ENCODE results near the gene SLC38A11. TPM values are rescaled to one million over a fixed set of nuclear protein-coding genes. Genes with fewer than 3 reads are reported as not detected.

SLC38A11 gene
- total RNA-seq, 1 experiment from 2014 or later: not detected

DNA sequence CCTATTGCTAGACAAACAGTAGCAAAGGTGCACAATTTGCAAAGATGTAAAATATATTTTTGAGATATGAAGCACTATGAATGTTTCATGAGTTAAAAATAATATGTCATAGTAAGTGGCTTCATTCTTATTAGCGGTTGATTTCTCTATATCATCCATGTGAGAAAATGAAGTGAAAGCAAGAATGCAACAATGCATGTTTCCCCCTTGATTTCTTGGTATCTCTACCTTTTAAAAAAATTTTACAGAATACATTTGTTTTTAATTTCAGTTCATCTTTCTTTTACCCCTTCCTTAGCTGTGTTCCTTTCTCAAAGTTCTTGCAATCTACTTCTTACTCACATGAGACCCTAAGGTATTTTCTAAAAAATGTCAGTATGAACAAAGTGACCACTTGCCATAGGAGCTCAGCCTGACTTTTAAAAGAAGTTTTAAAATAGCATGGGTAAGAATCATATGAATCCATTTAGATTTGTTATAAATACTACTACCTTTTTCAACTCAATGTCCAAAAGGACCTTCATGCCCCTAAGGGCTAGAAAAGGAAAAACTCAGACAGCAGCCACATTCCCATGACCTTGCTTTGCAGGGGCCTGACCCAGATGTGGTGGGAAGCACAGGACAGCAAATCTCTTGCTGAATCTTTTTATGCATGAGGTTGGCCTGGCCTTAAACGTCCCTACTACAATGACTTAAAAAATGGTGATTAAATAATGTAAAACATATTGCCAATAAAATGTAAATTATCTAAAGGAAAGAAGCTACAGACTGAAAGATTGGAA lies 14.8 kb upstream of the SLC38A11 start:
- H3K9me3 ChIP-seq (ENCODE audit: low read depth, low read length, poor library complexity, severe bottlenecking): no peaks in the 10 kb centered on the region
- no TSS peak for BruUV-seq (replicated peaks)
- peaks cover 17% of the 10 kb centered on the region for H3K4me1 ChIP-seq (ENCODE audit: insufficient read depth, low read length, poor library complexity, severe bottlenecking)
- H3K36me3 ChIP-seq (ENCODE audit: insufficient read depth, low read length, poor library complexity, severe bottlenecking): no peaks in the 10 kb centered on the region
- TF ChIP-seq, protein P1, sequence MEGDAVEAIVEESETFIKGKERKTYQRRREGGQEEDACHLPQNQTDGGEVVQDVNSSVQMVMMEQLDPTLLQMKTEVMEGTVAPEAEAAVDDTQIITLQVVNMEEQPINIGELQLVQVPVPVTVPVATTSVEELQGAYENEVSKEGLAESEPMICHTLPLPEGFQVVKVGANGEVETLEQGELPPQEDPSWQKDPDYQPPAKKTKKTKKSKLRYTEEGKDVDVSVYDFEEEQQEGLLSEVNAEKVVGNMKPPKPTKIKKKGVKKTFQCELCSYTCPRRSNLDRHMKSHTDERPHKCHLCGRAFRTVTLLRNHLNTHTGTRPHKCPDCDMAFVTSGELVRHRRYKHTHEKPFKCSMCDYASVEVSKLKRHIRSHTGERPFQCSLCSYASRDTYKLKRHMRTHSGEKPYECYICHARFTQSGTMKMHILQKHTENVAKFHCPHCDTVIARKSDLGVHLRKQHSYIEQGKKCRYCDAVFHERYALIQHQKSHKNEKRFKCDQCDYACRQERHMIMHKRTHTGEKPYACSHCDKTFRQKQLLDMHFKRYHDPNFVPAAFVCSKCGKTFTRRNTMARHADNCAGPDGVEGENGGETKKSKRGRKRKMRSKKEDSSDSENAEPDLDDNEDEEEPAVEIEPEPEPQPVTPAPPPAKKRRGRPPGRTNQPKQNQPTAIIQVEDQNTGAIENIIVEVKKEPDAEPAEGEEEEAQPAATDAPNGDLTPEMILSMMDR (conservative IDR thresholded peaks at IDR 0.05; ENCODE audit: low read depth, low read length): no peak
- TF ChIP-seq EZH2 (IDR thresholded peaks at IDR 0.05; ENCODE audit: borderline replicate concordance, low read depth, low read length, poor library complexity, severe bottlenecking): no peak
- CTCF ChIA-PET: no interaction called here
- no peak overlapping the region for H3K27ac ChIP-seq (ENCODE audit: low read depth, low read length, poor library complexity, severe bottlenecking)
- intact Hi-C loops (cut with micrococcal nuclease; ENCODE audit: unreplicated experiment): no loop called here
- POLR2A ChIA-PET (ENCODE audit: low non-redundant PET): no interaction called here
- no peak overlapping the region for H3K4me3 ChIP-seq (ENCODE audit: low read depth, low read length, poor library complexity, severe bottlenecking)
- no peaks in the 10 kb centered on the region for H3K27me3 ChIP-seq (replicated peaks; ENCODE audit: insufficient read depth, low read depth, low read length, poor library complexity)
- no peak for DNase-seq (ENCODE audit: low spot score)

DNA sequence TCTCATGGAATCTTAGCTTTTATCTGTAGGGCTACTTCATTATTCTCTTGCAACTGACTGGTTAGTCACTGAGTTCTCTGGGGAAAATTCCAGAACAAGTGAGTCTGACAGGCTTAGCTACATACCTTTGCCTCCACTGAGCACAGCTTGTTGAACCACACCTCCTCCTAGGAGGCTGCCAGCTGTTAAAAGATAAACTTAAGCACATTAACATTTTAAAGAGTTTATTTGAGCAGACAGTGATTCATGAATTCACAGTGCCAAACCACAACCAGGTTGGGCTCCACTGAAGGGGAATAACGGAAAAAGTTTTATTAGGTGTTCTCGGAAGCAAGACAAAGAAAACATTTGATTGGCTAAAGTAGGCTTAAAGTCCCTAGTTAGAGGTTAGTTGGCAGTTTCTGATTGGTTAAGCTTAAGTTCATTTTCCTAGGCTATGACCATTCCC lies 12.5 kb upstream of the SLC38A11 start:
- H3K27ac ChIP-seq (ENCODE audit: low read depth, low read length, poor library complexity, severe bottlenecking): no peak overlapping the region

DNA sequence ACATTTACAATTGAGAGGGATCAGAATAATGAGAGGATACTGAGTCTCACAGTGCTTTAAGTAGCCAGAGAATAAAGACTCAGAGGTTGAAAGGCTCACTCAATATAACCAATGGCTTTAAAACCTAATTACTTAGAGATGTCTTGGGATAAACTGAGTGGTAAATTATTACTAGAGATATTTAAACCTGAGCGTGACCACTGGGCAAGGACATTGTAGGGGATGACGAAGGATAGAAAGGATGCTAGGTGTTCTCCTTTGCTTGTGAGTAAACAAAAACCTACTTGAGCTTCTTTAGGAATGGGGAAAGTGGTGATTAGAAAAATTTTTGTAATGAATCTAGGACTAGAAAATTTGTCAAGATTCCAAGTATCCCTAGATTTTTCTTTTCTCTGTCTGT lies 12.0 kb upstream of the SLC38A11 start:
- CTCF ChIA-PET: no interaction called here

More for the DNA sequence above, 12.5 kb upstream of the SLC38A11 start:
- POLR2A ChIA-PET (ENCODE audit: low non-redundant PET): no interaction called here
- no peak for DNase-seq (ENCODE audit: low spot score)
- BruUV-seq (replicated peaks): no TSS peak
- H3K4me1 ChIP-seq (ENCODE audit: insufficient read depth, low read length, poor library complexity, severe bottlenecking): no peaks in the 10 kb centered on the region
- no peaks in the 10 kb centered on the region for H3K9me3 ChIP-seq (ENCODE audit: low read depth, low read length, poor library complexity, severe bottlenecking)
- no peaks in the 10 kb centered on the region for H3K36me3 ChIP-seq (ENCODE audit: insufficient read depth, low read length, poor library complexity, severe bottlenecking)
- TF ChIP-seq, protein P1 (conservative IDR thresholded peaks at IDR 0.05; ENCODE audit: low read depth, low read length): no peak
- no peak for TF ChIP-seq EZH2 (IDR thresholded peaks at IDR 0.05; ENCODE audit: borderline replicate concordance, low read depth, low read length, poor library complexity, severe bottlenecking)
- no peaks in the 10 kb centered on the region for H3K27me3 ChIP-seq (replicated peaks; ENCODE audit: insufficient read depth, low read depth, low read length, poor library complexity)
- intact Hi-C loops (cut with micrococcal nuclease; ENCODE audit: unreplicated experiment): no loop called here
- CTCF ChIA-PET: no interaction called here
- H3K4me3 ChIP-seq (ENCODE audit: low read depth, low read length, poor library complexity, severe bottlenecking): no peak overlapping the region

More for the DNA sequence above, 12.0 kb upstream of the SLC38A11 start:
- intact Hi-C loops (cut with micrococcal nuclease; ENCODE audit: unreplicated experiment): no loop called here
- DNase-seq (ENCODE audit: low spot score): no peak
- Histone ChIP-seq H3K9me3 (ENCODE audit: low read depth, low read length, poor library complexity, severe bottlenecking) (no peaks in the 10 kb centered on the region), H3K36me3 (ENCODE audit: insufficient read depth, low read length, poor library complexity, severe bottlenecking) (no peaks in the 10 kb centered on the region), H3K27ac (ENCODE audit: low read depth, low read length, poor library complexity, severe bottlenecking) (no peak overlapping the region), H3K4me1 (ENCODE audit: insufficient read depth, low read length, poor library complexity, severe bottlenecking) (no peaks in the 10 kb centered on the region), H3K27me3 (replicated peaks; ENCODE audit: insufficient read depth, low read depth, low read length, poor library complexity) (no peaks in the 10 kb centered on the region), H3K4me3 (ENCODE audit: low read depth, low read length, poor library complexity, severe bottlenecking) (no peak overlapping the region)
- no peak for TF ChIP-seq EZH2 (IDR thresholded peaks at IDR 0.05; ENCODE audit: borderline replicate concordance, low read depth, low read length, poor library complexity, severe bottlenecking)
- TF ChIP-seq, protein P1 (conservative IDR thresholded peaks at IDR 0.05; ENCODE audit: low read depth, low read length): no peak
- BruUV-seq (replicated peaks): no TSS peak
- POLR2A ChIA-PET (ENCODE audit: low non-redundant PET): no interaction called here

Measured in A673 (cell line).